ENCODE data around the gene XPA. TPM values are rescaled to one million over a fixed set of nuclear protein-coding genes. Genes with fewer than 3 reads are reported as not detected.
A peak's percentile ranks its signal among the peaks of the same experiment; 100 is the strongest.

The XPA gene
- total RNA-seq, 5 donors from 2014 or later (not counting 1 experiment from before 2014, with no cell fraction given), result 21.7 to 24.5 (median 23.3) TPM

DNA sequence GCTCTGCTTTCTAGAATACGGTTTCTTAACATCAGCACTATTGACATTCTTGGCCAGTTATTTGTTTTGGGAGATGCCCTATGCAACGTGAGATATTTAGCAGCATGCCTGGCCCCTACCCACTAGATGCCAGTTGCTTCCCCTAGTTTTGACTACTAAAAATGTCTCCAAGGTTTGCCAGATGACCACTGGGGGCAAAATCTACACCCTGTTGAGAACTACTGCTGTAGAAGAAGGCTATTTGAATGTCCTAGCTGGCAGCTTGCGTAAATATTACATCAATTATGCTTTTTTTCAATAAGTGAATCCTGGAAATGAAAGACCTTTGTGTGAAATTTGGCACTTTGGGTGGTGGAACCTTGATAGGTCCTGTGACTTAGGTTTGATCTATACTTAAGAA lies 58.5 kb downstream of the XPA start:
- H3K9me3 Mint-ChIP-seq, result no peaks in the 10 kb centered on the region
- H3K4me3 ChIP-seq (ENCODE audit: control insufficient read depth in 1 of 2, extremely low read depth in 1 of 2, low read length in 1 of 2), result no peak overlapping the region
- CTCF ChIA-PET, result interaction anchor here in 1 of 2 donors (1.4 kb wide), 1 partner anchor 40 kb away, joined by 3 read pairs; no protein-coding TSS in a partner anchor
- peaks cover 14 to 15% of the 10 kb centered on the region in 2 experiments for H3K4me1 ChIP-seq (ENCODE audit: control insufficient read depth in 1 of 2, extremely low read depth in 1 of 2, insufficient read depth in 2 of 2, low read length in 2 of 2)
- H3K27ac ChIP-seq (ENCODE audit: low read length), result no peak overlapping the region
- H3K27me3 Mint-ChIP-seq, result no peaks in the 10 kb centered on the region
- no peaks in the 10 kb centered on the region for H3K9me3 ChIP-seq
- H3K27me3 ChIP-seq (replicated peaks in 1 of 2; ENCODE audit: control insufficient read depth in 2 of 2, extremely low read depth in 1 of 2, insufficient read depth in 2 of 2, low read length in 1 of 2), result no peaks in the 10 kb centered on the region
- H3K27ac Mint-ChIP-seq, result no peak overlapping the region
- POLR2A ChIA-PET, result no interaction called here
- peaks cover 0 to 27% of the 10 kb centered on the region in 2 donors for H3K36me3 ChIP-seq (ENCODE audit: control insufficient read depth in 2 of 2, extremely low read depth in 1 of 2, insufficient read depth in 1 of 2, low read length in 1 of 2)
- H3K4me1 Mint-ChIP-seq, result peaks cover 59 to 68% (median 68%) of the 10 kb centered on the region in 3 donors
- peaks cover 16% of the 10 kb centered on the region for H3K36me3 Mint-ChIP-seq
- 100% methylated on average over 1 of the region's 3 CpGs for WGBS (ENCODE audit: insufficient coverage)
- ATAC-seq (replicated peaks in 1 of 4) (no peak), DNase-seq (peak in 1 of 35 experiments; percentile 9)
- H3K4me3 Mint-ChIP-seq, result no peak overlapping the region

DNA sequence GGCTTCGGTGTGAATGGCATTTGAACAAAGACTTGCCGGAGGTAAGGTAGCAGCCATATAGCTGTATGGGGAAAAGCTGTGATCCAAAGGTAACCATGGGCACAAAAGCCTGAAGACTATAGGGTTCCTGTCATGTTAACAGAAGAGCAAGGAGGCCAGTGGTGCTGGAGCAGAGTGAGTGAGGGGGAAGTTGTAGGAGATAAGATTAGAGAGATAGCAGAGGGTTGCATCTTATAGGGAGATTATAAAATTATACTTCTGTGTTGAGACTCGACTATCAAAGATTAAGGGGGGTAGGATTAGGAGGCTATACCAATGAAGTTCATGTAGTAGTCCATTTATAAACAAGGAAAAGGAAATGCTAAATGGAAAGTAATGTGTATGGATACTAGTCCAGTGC lies 60.2 kb downstream of the XPA start:
- ChIA-PET CTCF (interaction anchor here in 1 of 2 donors (0.6 kb wide), 1 partner anchor 254 kb away, joined by 3 read pairs; no protein-coding TSS in a partner anchor), POLR2A (no interaction called here)
- Histone ChIP-seq H3K27me3 (replicated peaks in 1 of 2; ENCODE audit: control insufficient read depth in 2 of 2, extremely low read depth in 1 of 2, insufficient read depth in 2 of 2, low read length in 1 of 2) (no peaks in the 10 kb centered on the region), H3K36me3 (ENCODE audit: control insufficient read depth in 2 of 2, extremely low read depth in 1 of 2, insufficient read depth in 1 of 2, low read length in 1 of 2) (peaks cover 0 to 11% of the 10 kb centered on the region in 2 donors), H3K27ac (ENCODE audit: low read length) (no peak overlapping the region), H3K4me3 (ENCODE audit: control insufficient read depth in 1 of 2, extremely low read depth in 1 of 2, low read length in 1 of 2) (no peak overlapping the region), H3K4me1 (ENCODE audit: control insufficient read depth in 1 of 2, extremely low read depth in 1 of 2, insufficient read depth in 2 of 2, low read length in 2 of 2) (peaks cover 21 to 22% of the 10 kb centered on the region in 2 experiments), H3K9me3 (no peaks in the 10 kb centered on the region)
- H3K4me1 Mint-ChIP-seq, result peaks cover 69 to 75% (median 72%) of the 10 kb centered on the region in 3 donors
- H3K9me3 Mint-ChIP-seq, result no peaks in the 10 kb centered on the region
- no peaks in the 10 kb centered on the region for H3K27me3 Mint-ChIP-seq
- peaks cover 13% of the 10 kb centered on the region for H3K36me3 Mint-ChIP-seq
- no peak for DNase-seq
- 73% methylated on average over 3 of the region's 3 CpGs for WGBS (ENCODE audit: insufficient coverage)
- no peak for ATAC-seq (replicated peaks in 1 of 4)
- H3K4me3 Mint-ChIP-seq, result peak overlapping the region; percentile 0 to 48 (median 44)
- H3K27ac Mint-ChIP-seq, result peak overlapping the region in 1 of 2 donors; percentile 55

DNA sequence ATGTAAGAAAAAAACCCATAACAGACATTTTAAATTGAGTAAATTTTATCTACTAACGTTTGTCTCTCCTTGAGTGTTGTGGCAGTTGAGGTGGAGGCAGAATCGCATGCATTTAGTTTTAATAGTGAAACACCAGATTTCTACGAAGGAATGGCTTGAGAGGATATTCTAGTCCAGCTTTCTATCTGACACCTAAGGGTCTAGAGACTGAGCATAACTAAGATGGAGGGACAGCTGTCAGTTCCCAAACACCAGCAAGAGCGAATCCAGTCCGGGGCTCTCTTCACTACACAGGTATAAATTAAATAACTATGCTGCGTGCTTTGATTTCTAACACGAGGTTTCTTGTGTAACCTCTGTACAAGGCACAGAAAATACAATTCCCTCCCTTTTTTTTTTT lies 62.1 kb downstream of the XPA start:
- Histone ChIP-seq H3K9me3 (no peaks in the 10 kb centered on the region), H3K36me3 (ENCODE audit: control insufficient read depth in 2 of 2, extremely low read depth in 1 of 2, insufficient read depth in 1 of 2, low read length in 1 of 2) (peaks cover 0 to 5% of the 10 kb centered on the region in 2 donors), H3K4me1 (ENCODE audit: control insufficient read depth in 1 of 2, extremely low read depth in 1 of 2, insufficient read depth in 2 of 2, low read length in 2 of 2) (peaks cover 21 to 27% of the 10 kb centered on the region in 2 experiments), H3K4me3 (ENCODE audit: control insufficient read depth in 1 of 2, extremely low read depth in 1 of 2, low read length in 1 of 2) (no peak overlapping the region), H3K27ac (ENCODE audit: low read length) (peak overlapping the region; percentile 88), H3K27me3 (replicated peaks in 1 of 2; ENCODE audit: control insufficient read depth in 2 of 2, extremely low read depth in 1 of 2, insufficient read depth in 2 of 2, low read length in 1 of 2) (no peaks in the 10 kb centered on the region)
- no peaks in the 10 kb centered on the region for H3K27me3 Mint-ChIP-seq
- H3K27ac Mint-ChIP-seq, result peak overlapping the region; percentile 6 to 72
- 86% methylated on average over 2 of the region's 7 CpGs for WGBS (ENCODE audit: insufficient coverage)
- ATAC-seq (replicated peaks in 1 of 4), result no peak
- H3K4me3 Mint-ChIP-seq, result peak overlapping the region; percentile 97 to 99 (median 98)
- DNase-seq, result no peak
- peaks cover 73 to 76% (median 74%) of the 10 kb centered on the region in 3 donors for H3K4me1 Mint-ChIP-seq
- H3K9me3 Mint-ChIP-seq, result no peaks in the 10 kb centered on the region
- POLR2A ChIA-PET, result no interaction called here
- H3K36me3 Mint-ChIP-seq, result peaks cover 4% of the 10 kb centered on the region
- CTCF ChIA-PET, result no interaction called here

- Mint-ChIP-seq H3K36me3 (peaks cover 7% of the 10 kb centered on the region), H3K27ac (peak overlapping the region; percentile 97 to 100), H3K9me3 (no peaks in the 10 kb centered on the region), H3K4me1 (peaks cover 71 to 76% (median 72%) of the 10 kb centered on the region in 3 donors), H3K27me3 (no peaks in the 10 kb centered on the region), H3K4me3 (peak overlapping the region; percentile 97 to 99 (median 98))
- WGBS (ENCODE audit: insufficient coverage), result 0% methylated on average over 36 of the region's 43 CpGs
- Histone ChIP-seq H3K4me1 (ENCODE audit: control insufficient read depth in 1 of 2, extremely low read depth in 1 of 2, insufficient read depth in 2 of 2, low read length in 2 of 2) (peaks cover 21 to 27% of the 10 kb centered on the region in 2 experiments), H3K4me3 (ENCODE audit: control insufficient read depth in 1 of 2, extremely low read depth in 1 of 2, low read length in 1 of 2) (peak overlapping the region; percentile 59 to 75), H3K27ac (ENCODE audit: low read length) (peak overlapping the region; percentile 88), H3K36me3 (ENCODE audit: control insufficient read depth in 2 of 2, extremely low read depth in 1 of 2, insufficient read depth in 1 of 2, low read length in 1 of 2) (peaks cover 0 to 2% of the 10 kb centered on the region in 2 donors), H3K9me3 (no peaks in the 10 kb centered on the region), H3K27me3 (replicated peaks in 1 of 2; ENCODE audit: control insufficient read depth in 2 of 2, extremely low read depth in 1 of 2, insufficient read depth in 2 of 2, low read length in 1 of 2) (no peaks in the 10 kb centered on the region)
- DNase-seq, result peak in 6 of 35 experiments; percentile 1 to 44 (median 8)
- ChIA-PET POLR2A (interaction anchor here (0.6 to 2.1 kb wide), 11 partner anchors 9 to 979 kb away, joined by 3 to 19 read pairs (median 4); partner anchors contain the start of genes TRMO (in 1 of the 2), XPA (in 1 of the 2) and ZNF782 (in 1 of the 2)), CTCF (interaction anchor here (0.8 to 2.0 kb wide), 9 partner anchors 12 to 777 kb away, joined by 3 to 16 read pairs (median 4); partner anchors contain the start of genes TDRD7 (in 1 of the 2) and TRMO (in 1 of the 2))
- peak in 1 of 4 experiments; percentile 0 for ATAC-seq (replicated peaks in 1 of 4)
Observed at GRCh38 chr9:97633859-97634490, 63.2 kb downstream of the XPA start.

GRCh38 chr9:97632985-97633858 lies 63.9 kb downstream of the XPA start, which contains the start of the genes NCBP1 and TSTD2:
Gene NCBP1, plus strand, starts transcription at chr9:97633821. Its CDS starts 61 bp downstream, at chr9:97633882.
Gene TSTD2, minus strand, starts transcription at chr9:97633368. Its CDS starts 5,806 bp downstream, at chr9:97627562.
- peaks cover 7% of the 10 kb centered on the region for H3K36me3 Mint-ChIP-seq
- no peaks in the 10 kb centered on the region for H3K9me3 Mint-ChIP-seq
- ChIA-PET POLR2A (interaction anchor here (0.5 to 2.1 kb wide), 17 partner anchors 10 to 1753 kb away, joined by 3 to 19 read pairs (median 4); partner anchors contain the start of genes NANS (in 1 of the 2), TRMO (in 1 of the 2), XPA (in 1 of the 2) and ZNF782 (in 1 of the 2)), CTCF (interaction anchor here (0.6 to 2.0 kb wide), 13 partner anchors 12 to 776 kb away, joined by 3 to 16 read pairs (median 4); partner anchors contain the start of genes NANS (in 1 of the 2), TDRD7 (in 1 of the 2) and TRMO (in 1 of the 2))
- peak within 1 kb of the TSS; percentile 88 for H3K27ac ChIP-seq (ENCODE audit: low read length)
- DNase-seq (peak; percentile 89 to 98 (median 95)), ATAC-seq (replicated peaks in 1 of 4) (peak; percentile 86 to 91 (median 90))
- peak within 1 kb of the TSS; percentile 59 to 75 for H3K4me3 ChIP-seq (ENCODE audit: control insufficient read depth in 1 of 2, extremely low read depth in 1 of 2, low read length in 1 of 2)
- no peaks in the 10 kb centered on the region for H3K27me3 Mint-ChIP-seq
- no peaks in the 10 kb centered on the region for H3K36me3 ChIP-seq (ENCODE audit: control insufficient read depth in 2 of 2, extremely low read depth in 1 of 2, insufficient read depth in 1 of 2, low read length in 1 of 2)
- peaks cover 66 to 68% (median 68%) of the 10 kb centered on the region in 3 donors for H3K4me1 Mint-ChIP-seq
- no peaks in the 10 kb centered on the region for H3K9me3 ChIP-seq
- peak within 1 kb of the TSS; percentile 97 to 99 (median 98) for H3K4me3 Mint-ChIP-seq
- H3K27me3 ChIP-seq (replicated peaks in 1 of 2; ENCODE audit: control insufficient read depth in 2 of 2, extremely low read depth in 1 of 2, insufficient read depth in 2 of 2, low read length in 1 of 2), result no peaks in the 10 kb centered on the region
- WGBS (ENCODE audit: insufficient coverage), result under 1% methylated on average over 81 of the region's 83 CpGs
- peaks cover 21 to 27% of the 10 kb centered on the region in 2 experiments for H3K4me1 ChIP-seq (ENCODE audit: control insufficient read depth in 1 of 2, extremely low read depth in 1 of 2, insufficient read depth in 2 of 2, low read length in 2 of 2)
- peak within 1 kb of the TSS; percentile 97 to 100 for H3K27ac Mint-ChIP-seq

Data from T-cell (primary cell).